Measurements from ENCODE around the gene PARN.

DNA sequence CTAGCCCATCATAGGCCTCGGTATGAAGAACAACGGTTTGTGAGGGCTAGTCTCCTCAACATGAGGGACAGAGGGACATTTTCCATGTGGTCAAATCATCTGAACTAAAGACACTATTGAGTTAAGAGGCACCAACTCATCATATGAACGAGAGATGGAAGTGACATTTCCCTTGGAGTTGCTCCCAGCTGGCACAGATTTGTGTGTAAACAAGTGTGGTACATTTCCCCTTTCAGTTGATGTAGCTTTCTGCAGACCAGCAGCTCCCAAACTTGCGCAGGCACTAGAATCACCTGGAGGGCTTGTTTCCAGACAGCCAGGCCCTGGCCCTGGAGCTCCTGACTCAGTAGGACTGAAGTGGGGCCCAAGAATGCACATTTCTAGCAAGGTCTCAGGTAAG, 205.5 kb downstream of the PARN start:
- TF ChIP-seq CTCF (conservative IDR thresholded peaks at IDR 0.05; ENCODE audit: low read depth, low read length) (no peak), BHLHE40 (IDR thresholded peaks at IDR 0.05; ENCODE audit: low read depth, low read length) (no peak), MXI1 (IDR thresholded peaks at IDR 0.05; ENCODE audit: borderline replicate concordance, low read depth, low read length) (no peak), CHD1 (IDR thresholded peaks at IDR 0.05; ENCODE audit: low read depth, low read length) (no peak), MAZ (IDR thresholded peaks at IDR 0.05; ENCODE audit: borderline replicate concordance, low read depth, low read length) (no peak), SMC3 (IDR thresholded peaks at IDR 0.05; ENCODE audit: low read depth, low read length) (no peak), RAD21 (IDR thresholded peaks at IDR 0.05; ENCODE audit: low read length) (no peak), MAFK (IDR thresholded peaks at IDR 0.05; ENCODE audit: low read depth, low read length) (no peak), POLR2A (IDR thresholded peaks at IDR 0.05; ENCODE audit: low read depth, low read length) (no peak), RFX5 (IDR thresholded peaks at IDR 0.05; ENCODE audit: low read depth, low read length) (no peak), USF2 (IDR thresholded peaks at IDR 0.05; ENCODE audit: low read depth, low read length) (no peak), ELK1 (IDR thresholded peaks at IDR 0.05; ENCODE audit: borderline replicate concordance, low read depth, low read length) (no peak), NFE2L2 (IDR thresholded peaks at IDR 0.05; ENCODE audit: low read depth, low read length) (no peak)
